ENCODE results near the gene GAPVD1.
"Not testable (repeated sequence)": the region's sequence is repeated elsewhere in the genome, so short reads cannot be mapped to it uniquely, and the experiment has no call there.

Gene GAPVD1

GRCh38 chr9:125400232-125400631 lies 138.6 kb downstream of the GAPVD1 start:
- H3K4me1 Mint-ChIP-seq, H3K27ac Mint-ChIP-seq, H3K4me3 Mint-ChIP-seq, CTCF ChIA-PET, H3K36me3 Mint-ChIP-seq, DNase-seq, H3K9me3 Mint-ChIP-seq, H3K27me3 Mint-ChIP-seq: not testable (repeated sequence)

- H3K27ac Mint-ChIP-seq, result no peak overlapping the region
- no peaks in the 10 kb centered on the region for H3K9me3 Mint-ChIP-seq
- H3K36me3 Mint-ChIP-seq, result no peaks in the 10 kb centered on the region
- no peaks in the 10 kb centered on the region for H3K4me1 Mint-ChIP-seq
- no peak overlapping the region for H3K4me3 Mint-ChIP-seq
- DNase-seq, result no peak
- CTCF ChIA-PET, result interaction anchor here (0.6 kb wide), 1 partner anchor 235 kb away, joined by 4 read pairs; no protein-coding TSS in a partner anchor
- no peaks in the 10 kb centered on the region for H3K27me3 Mint-ChIP-seq
Observed at GRCh38 chr9:125400725-125401716, 139.4 kb downstream of the GAPVD1 start.

- peaks cover 33% of the 10 kb centered on the region for H3K27me3 Mint-ChIP-seq
- no peaks in the 10 kb centered on the region for H3K36me3 Mint-ChIP-seq
- CTCF ChIA-PET, result interaction anchor here (0.6 kb wide), 1 partner anchor 8 kb away, joined by 3 read pairs; no protein-coding TSS in a partner anchor
- DNase-seq, result no peak
- no peaks in the 10 kb centered on the region for H3K9me3 Mint-ChIP-seq
- H3K27ac Mint-ChIP-seq, result no peak overlapping the region
- peaks cover 11% of the 10 kb centered on the region for H3K4me1 Mint-ChIP-seq
- no peak overlapping the region for H3K4me3 Mint-ChIP-seq
Observed at GRCh38 chr9:125404733-125405132, 143.1 kb downstream of the GAPVD1 start.

- H3K4me3 Mint-ChIP-seq, result no peak overlapping the region
- no peak overlapping the region for H3K27ac Mint-ChIP-seq
- CTCF ChIA-PET, result interaction anchor here (2.9 kb wide), 1 partner anchor 152 kb away, joined by 14 read pairs; no protein-coding TSS in a partner anchor
- H3K27me3 Mint-ChIP-seq, result peaks cover 46% of the 10 kb centered on the region
- H3K4me1 Mint-ChIP-seq, result peaks cover 15% of the 10 kb centered on the region
- no peaks in the 10 kb centered on the region for H3K9me3 Mint-ChIP-seq
- no peak for DNase-seq
- H3K36me3 Mint-ChIP-seq, result no peaks in the 10 kb centered on the region
Observed at GRCh38 chr9:125405938-125406809, 144.5 kb downstream of the GAPVD1 start.

- no peak overlapping the region for H3K4me3 Mint-ChIP-seq
Observed at GRCh38 chr9:125406810-125407087, 145.1 kb downstream of the GAPVD1 start.

GRCh38 chr9:125407432-125407973 lies 145.9 kb downstream of the GAPVD1 start:
- Mint-ChIP-seq H3K36me3 (no peaks in the 10 kb centered on the region), H3K4me1 (peaks cover 15% of the 10 kb centered on the region), H3K4me3 (peak overlapping the region; percentile 39), H3K27me3 (peaks cover 58% of the 10 kb centered on the region), H3K9me3 (no peaks in the 10 kb centered on the region), H3K27ac (no peak overlapping the region)
- CTCF ChIA-PET, result interaction anchor here (0.7 to 2.9 kb wide), 19 partner anchors 19 to 1084 kb away, joined by 3 to 17 read pairs (median 6); no protein-coding TSS in a partner anchor
- DNase-seq, result no peak

More at GRCh38 chr9:125406810-125407087, 145.1 kb downstream of the GAPVD1 start:
- H3K9me3 Mint-ChIP-seq, result no peaks in the 10 kb centered on the region
- no peak overlapping the region for H3K27ac Mint-ChIP-seq
- CTCF ChIA-PET, result interaction anchor here (1.4 to 2.9 kb wide), 7 partner anchors 152 to 1085 kb away, joined by 4 to 14 read pairs (median 8); no protein-coding TSS in a partner anchor
- peaks cover 15% of the 10 kb centered on the region for H3K4me1 Mint-ChIP-seq
- DNase-seq, result no peak
- peaks cover 52% of the 10 kb centered on the region for H3K27me3 Mint-ChIP-seq
- H3K36me3 Mint-ChIP-seq, result no peaks in the 10 kb centered on the region

GRCh38 chr9:125407974-125408900 lies 146.6 kb downstream of the GAPVD1 start:
- Mint-ChIP-seq H3K27me3 (peaks cover 58% of the 10 kb centered on the region), H3K9me3 (no peaks in the 10 kb centered on the region), H3K27ac (no peak overlapping the region), H3K36me3 (no peaks in the 10 kb centered on the region), H3K4me1 (peaks cover 15% of the 10 kb centered on the region), H3K4me3 (peak overlapping the region; percentile 61)
- peak; percentile 82 for DNase-seq
- CTCF ChIA-PET, result interaction anchor here (0.6 to 2.9 kb wide), 22 partner anchors 18 to 1083 kb away, joined by 3 to 17 read pairs (median 4); no protein-coding TSS in a partner anchor

GRCh38 chr9:125409217-125409636 lies 147.6 kb downstream of the GAPVD1 start:
- Mint-ChIP-seq H3K36me3 (no peaks in the 10 kb centered on the region), H3K9me3 (no peaks in the 10 kb centered on the region), H3K27ac (no peak overlapping the region), H3K4me3 (peak overlapping the region; percentile 61), H3K27me3 (peaks cover 58% of the 10 kb centered on the region), H3K4me1 (peaks cover 15% of the 10 kb centered on the region)
- CTCF ChIA-PET, result interaction anchor here (0.6 to 2.6 kb wide), 3 partner anchors 41 to 1082 kb away, joined by 3 to 10 read pairs (median 3); no protein-coding TSS in a partner anchor
- no peak for DNase-seq

GRCh38 chr9:125409637-125410521 lies 148.3 kb downstream of the GAPVD1 start:
- H3K27ac Mint-ChIP-seq, result no peak overlapping the region
- H3K36me3 Mint-ChIP-seq, result no peaks in the 10 kb centered on the region
- H3K27me3 Mint-ChIP-seq, result peaks cover 58% of the 10 kb centered on the region
- no peak overlapping the region for H3K4me3 Mint-ChIP-seq
- H3K9me3 Mint-ChIP-seq, result no peaks in the 10 kb centered on the region
- DNase-seq, result peak; percentile 45
- CTCF ChIA-PET, result interaction anchor here (0.8 kb wide), 1 partner anchor 1081 kb away, joined by 3 read pairs; no protein-coding TSS in a partner anchor
- peaks cover 15% of the 10 kb centered on the region for H3K4me1 Mint-ChIP-seq

GRCh38 chr9:125410522-125410894 lies 148.9 kb downstream of the GAPVD1 start:
- Mint-ChIP-seq H3K27me3 (peaks cover 58% of the 10 kb centered on the region), H3K4me3 (no peak overlapping the region), H3K9me3 (no peaks in the 10 kb centered on the region), H3K27ac (no peak overlapping the region), H3K36me3 (no peaks in the 10 kb centered on the region), H3K4me1 (peaks cover 15% of the 10 kb centered on the region)
- DNase-seq, result no peak
- CTCF ChIA-PET, result no interaction called here

GRCh38 chr9:125411171-125411756 lies 149.6 kb downstream of the GAPVD1 start:
- Mint-ChIP-seq H3K27ac (no peak overlapping the region), H3K9me3 (no peaks in the 10 kb centered on the region), H3K36me3 (no peaks in the 10 kb centered on the region), H3K27me3 (peaks cover 58% of the 10 kb centered on the region), H3K4me3 (no peak overlapping the region), H3K4me1 (peaks cover 15% of the 10 kb centered on the region)
- DNase-seq, result no peak
- CTCF ChIA-PET, result interaction anchor here (0.6 kb wide), 1 partner anchor 985 kb away, joined by 3 read pairs; no protein-coding TSS in a partner anchor

- no peak overlapping the region for H3K27ac Mint-ChIP-seq
- no peaks in the 10 kb centered on the region for H3K36me3 Mint-ChIP-seq
- H3K4me3 Mint-ChIP-seq, result no peak overlapping the region
- H3K27me3 Mint-ChIP-seq, result peaks cover 50% of the 10 kb centered on the region
- CTCF ChIA-PET, result interaction anchor here (0.6 to 1.8 kb wide), 2 partner anchors 146 to 985 kb away, joined by 3 to 5 read pairs; no protein-coding TSS in a partner anchor
- H3K4me1 Mint-ChIP-seq, result peaks cover 15% of the 10 kb centered on the region
- no peak for DNase-seq
- H3K9me3 Mint-ChIP-seq, result no peaks in the 10 kb centered on the region
Observed at GRCh38 chr9:125412166-125412565, 150.5 kb downstream of the GAPVD1 start.

All from activated naive CD4-positive, alpha-beta T cell treated with anti-CD3 and anti-CD28 coated beads, Interleukin-2, amount 10 ng/mL, durations not matched to agents 7 days and 5 days (primary cell).